Muscle layer of duodenum (tissue), 2 donors: Measurements from ENCODE around the gene PPFIA2.

Source experiments
- H3K27ac ChIP-seq: one replicate; pipeline ENCODE4 v1.7.0; 2013; ENCODE audit warnings: mild to moderate bottlenecking, low read length
- H3K27me3 ChIP-seq: one replicate; pipeline ENCODE4 v1.7.0; 2013; ENCODE audit warnings: low read depth, mild to moderate bottlenecking, control low read depth, low read length
- H3K36me3 ChIP-seq, 2 donors: one replicate each; pipeline ENCODE4 v1.7.0; 2013; ENCODE audit warnings: low read length in 2 of 2, control low read depth in 1 of 2, mild to moderate bottlenecking in 1 of 2; ENCODE audit not compliant: insufficient read depth in 2 of 2, control insufficient read depth in 1 of 2
- H3K4me1 ChIP-seq, 2 donors: one replicate each; pipeline ENCODE4 v1.7.0; 2013; ENCODE audit warnings: low read length in 2 of 2, mild to moderate bottlenecking in 2 of 2, control low read depth in 1 of 2, moderate library complexity in 1 of 2; ENCODE audit not compliant: insufficient read depth in 2 of 2, control insufficient read depth in 1 of 2
- H3K4me3 ChIP-seq, 2 donors: one replicate each; pipeline ENCODE4 v1.7.0; 2013; ENCODE audit warnings: low read length in 2 of 2, low read depth in 1 of 2, mild to moderate bottlenecking in 1 of 2
- H3K9me3 ChIP-seq, 2 donors: one replicate each; pipeline ENCODE4 v1.7.0; 2013; ENCODE audit warnings: low read length in 2 of 2, control low read depth in 1 of 2, mild to moderate bottlenecking in 1 of 2; ENCODE audit not compliant: control insufficient read depth in 1 of 2
- donor health status: healthy.

Gene PPFIA2

DNA sequence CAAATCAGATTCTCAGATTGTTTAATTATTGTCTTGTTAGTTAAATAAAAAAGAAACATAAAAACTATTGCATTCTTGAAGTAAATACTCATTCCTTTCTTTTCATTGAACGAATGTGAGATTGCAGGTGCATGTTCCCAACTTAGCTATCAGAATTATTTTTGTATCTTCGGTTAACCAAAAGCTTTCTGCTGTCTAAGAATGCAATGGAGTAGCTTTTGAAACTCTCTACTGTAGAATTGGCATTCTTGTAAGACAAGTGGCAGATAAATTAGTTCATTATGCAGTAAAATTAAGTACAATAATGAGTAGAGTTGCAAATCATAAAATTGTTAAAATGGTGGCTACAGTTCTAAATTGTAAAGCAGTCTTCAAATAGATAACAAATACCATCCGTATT lies 383.2 kb downstream of the PPFIA2 start:
- H3K27me3 ChIP-seq: no peaks in the 10 kb centered on the region
- no peak overlapping the region for H3K27ac ChIP-seq
- H3K9me3 ChIP-seq: no peaks in the 10 kb centered on the region
- H3K4me1 ChIP-seq: no peaks in the 10 kb centered on the region
- H3K4me3 ChIP-seq: no peak overlapping the region
- no peaks in the 10 kb centered on the region for H3K36me3 ChIP-seq

DNA sequence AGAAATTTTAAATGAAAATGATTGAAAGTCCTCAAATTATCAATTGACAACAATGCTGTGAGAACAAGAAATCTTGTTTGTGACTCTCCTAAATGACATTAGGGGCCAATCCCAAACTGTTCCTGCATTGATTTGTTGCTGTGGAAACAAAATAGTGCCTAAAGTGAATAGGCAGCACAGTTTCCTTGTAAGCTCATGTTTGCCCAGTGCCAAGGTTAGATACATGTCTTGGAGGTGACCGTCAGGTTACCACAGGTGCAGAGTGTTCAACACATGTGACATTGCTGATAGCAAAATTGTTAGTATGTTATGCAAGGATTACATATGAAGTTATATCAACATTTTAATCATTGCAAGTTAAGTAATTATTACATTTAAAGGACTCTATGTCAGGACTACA lies 388.7 kb downstream of the PPFIA2 start:
- Histone ChIP-seq H3K4me1 (no peaks in the 10 kb centered on the region), H3K36me3 (no peaks in the 10 kb centered on the region), H3K27ac (no peak overlapping the region), H3K9me3 (no peaks in the 10 kb centered on the region), H3K4me3 (no peak overlapping the region), H3K27me3 (no peaks in the 10 kb centered on the region)

DNA sequence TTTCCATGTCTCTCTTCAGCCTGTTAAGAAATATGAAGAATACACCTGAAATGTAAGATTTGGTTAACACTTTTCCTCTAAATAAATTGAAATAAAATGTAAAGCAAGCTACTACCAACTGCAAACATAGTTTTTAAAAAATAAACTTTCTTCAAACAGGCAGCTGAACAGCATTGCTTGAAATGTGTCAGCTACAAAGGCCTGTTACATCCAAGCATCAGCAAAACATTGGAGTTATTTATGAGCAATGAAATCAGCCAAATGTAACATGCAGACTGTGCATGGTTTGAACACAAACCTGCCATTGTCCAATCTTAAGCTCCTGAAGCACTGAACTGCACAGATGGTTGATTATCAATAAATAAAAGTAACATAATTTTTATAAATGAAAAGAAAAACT lies 390.0 kb downstream of the PPFIA2 start:
- Histone ChIP-seq H3K36me3 (no peaks in the 10 kb centered on the region), H3K4me1 (no peaks in the 10 kb centered on the region), H3K27ac (no peak overlapping the region), H3K27me3 (no peaks in the 10 kb centered on the region), H3K9me3 (no peaks in the 10 kb centered on the region), H3K4me3 (no peak overlapping the region)

DNA sequence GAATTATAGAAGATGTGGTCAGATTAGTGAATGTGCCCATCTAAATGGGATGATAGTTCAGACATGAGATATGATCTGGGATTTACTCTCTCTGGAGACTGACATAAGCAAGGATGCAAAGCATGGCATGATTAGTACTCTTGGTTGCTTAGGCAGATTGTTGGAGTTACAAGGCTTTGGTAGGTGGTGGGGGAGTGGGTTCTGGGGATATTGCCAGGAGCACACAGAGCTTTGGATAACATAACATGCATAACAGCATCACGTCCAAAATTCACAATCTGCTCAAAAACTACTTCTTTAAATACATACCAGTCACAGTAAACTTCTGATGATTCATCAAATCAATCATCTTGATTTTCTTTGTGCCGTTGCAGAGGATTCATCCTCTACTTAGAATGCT lies 393.9 kb downstream of the PPFIA2 start:
- Histone ChIP-seq H3K4me3 (no peak overlapping the region), H3K4me1 (no peaks in the 10 kb centered on the region), H3K27me3 (no peaks in the 10 kb centered on the region), H3K9me3 (no peaks in the 10 kb centered on the region), H3K27ac (no peak overlapping the region), H3K36me3 (no peaks in the 10 kb centered on the region)

DNA sequence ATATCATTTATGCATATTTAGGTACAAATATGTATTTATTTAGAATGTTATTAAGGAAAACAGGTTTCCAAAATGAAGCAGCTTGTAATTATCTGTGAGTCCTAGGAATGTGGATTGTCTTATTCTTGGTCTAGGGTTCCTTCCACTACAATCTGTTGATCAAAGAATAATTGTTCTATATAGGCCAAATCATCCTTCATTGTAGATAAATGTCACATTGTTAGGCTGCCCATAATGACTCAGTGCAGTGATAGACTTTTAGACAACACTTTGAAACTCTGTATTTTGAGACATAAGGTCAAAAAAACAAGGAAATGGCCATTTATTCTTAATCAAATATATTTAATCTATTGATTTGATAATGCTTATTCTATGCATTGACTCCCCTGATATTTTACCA lies 398.2 kb downstream of the PPFIA2 start:
- Histone ChIP-seq H3K4me1 (no peaks in the 10 kb centered on the region), H3K27me3 (no peaks in the 10 kb centered on the region), H3K36me3 (no peaks in the 10 kb centered on the region), H3K9me3 (no peaks in the 10 kb centered on the region), H3K4me3 (no peak overlapping the region), H3K27ac (no peak overlapping the region)

DNA sequence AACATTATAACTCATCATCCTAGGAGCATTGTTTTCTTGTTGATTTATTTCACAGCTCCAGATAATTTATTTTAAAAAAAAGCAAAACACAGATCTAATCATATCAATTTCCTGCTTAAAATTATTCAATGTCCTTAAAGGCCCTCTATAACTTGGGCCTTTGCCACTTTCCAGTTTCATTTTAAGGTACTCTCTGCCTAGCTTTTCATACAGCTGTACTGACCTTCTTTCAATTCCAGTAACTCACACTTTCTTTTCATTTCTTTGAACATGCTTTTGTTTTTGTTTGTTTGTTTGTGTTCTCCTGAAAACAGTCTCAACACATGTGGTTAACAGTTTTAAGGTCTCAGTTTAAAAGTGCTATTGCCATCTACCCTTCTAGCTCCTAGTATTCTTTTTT lies 399.4 kb downstream of the PPFIA2 start:
- Histone ChIP-seq H3K27ac (no peak overlapping the region), H3K27me3 (no peaks in the 10 kb centered on the region), H3K36me3 (no peaks in the 10 kb centered on the region), H3K9me3 (no peaks in the 10 kb centered on the region), H3K4me1 (no peaks in the 10 kb centered on the region), H3K4me3 (no peak overlapping the region)

DNA sequence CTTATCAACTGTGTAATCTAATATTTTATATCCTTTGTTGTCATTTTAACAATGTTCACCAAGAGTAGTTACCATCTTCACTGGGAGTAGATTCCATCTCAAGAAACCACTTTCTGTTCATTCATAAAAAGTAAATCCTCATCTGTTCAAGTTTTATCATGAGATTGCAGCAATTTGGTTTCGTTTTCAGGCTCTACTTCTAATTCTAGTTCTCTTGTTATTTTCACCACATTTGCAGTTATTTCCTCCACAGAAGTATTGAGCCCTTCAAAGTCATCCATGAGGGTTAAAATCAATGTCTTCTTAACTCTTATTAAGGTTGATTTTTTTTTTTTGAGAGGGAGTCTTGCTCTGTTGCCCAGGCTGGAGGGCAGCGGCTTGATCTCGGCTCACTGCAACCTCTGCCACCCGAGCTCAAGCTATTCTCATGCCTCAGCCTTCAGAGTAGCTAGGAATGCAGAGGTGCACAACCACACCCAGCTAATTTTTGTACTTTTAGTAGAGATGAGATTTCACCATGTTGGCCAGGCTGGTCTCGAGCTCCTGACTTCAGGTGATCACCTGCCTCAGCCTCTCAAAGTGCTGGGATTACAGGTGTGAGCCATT lies 404.7 kb downstream of the PPFIA2 start:
- no peaks in the 10 kb centered on the region for H3K27me3 ChIP-seq
- H3K27ac ChIP-seq: no peak overlapping the region
- no peak overlapping the region for H3K4me3 ChIP-seq
- H3K4me1 ChIP-seq: no peaks in the 10 kb centered on the region
- no peaks in the 10 kb centered on the region for H3K9me3 ChIP-seq
- H3K36me3 ChIP-seq: no peaks in the 10 kb centered on the region

DNA sequence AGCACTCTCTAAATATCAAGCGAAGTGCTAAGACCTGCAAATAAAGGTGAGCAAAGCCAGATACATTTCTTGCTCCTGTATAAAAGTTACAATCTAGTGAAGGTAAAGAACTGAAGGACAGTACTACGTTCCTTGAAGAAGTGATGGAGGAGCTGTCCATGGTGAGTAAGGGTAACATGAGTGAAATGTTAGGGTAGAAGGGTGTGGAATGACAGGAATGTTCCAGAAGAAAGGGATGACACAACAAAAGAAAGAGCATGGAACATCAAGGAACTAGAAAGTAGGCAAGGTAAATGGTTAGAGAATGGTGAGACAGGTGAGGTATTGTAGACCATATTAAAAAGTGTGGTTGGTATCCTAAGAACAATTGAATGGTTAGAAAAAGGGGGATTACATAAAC lies 408.8 kb downstream of the PPFIA2 start:
- no peak overlapping the region for H3K27ac ChIP-seq

DNA sequence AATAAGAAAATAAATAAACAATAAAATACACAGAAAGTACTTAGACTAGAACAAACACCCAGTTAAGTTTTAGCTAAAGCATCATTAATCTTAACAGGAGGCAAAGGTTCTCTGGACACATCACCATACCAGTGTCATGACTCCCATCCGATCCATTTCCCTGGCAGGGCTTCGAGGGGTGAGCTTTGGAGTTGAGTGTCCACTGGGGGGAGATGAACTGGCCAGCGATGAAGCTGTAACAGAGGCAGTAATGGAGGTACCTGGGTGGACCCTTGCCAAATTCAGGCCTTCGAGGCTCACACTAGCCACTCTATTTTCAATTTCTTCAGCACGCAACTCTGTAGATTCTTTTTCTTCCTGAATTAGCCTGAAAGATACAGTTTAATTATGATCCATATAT lies 411.7 kb downstream of the PPFIA2 start:
- Histone ChIP-seq H3K4me1 (no peaks in the 10 kb centered on the region), H3K27me3 (no peaks in the 10 kb centered on the region), H3K4me3 (no peak overlapping the region), H3K27ac (no peak overlapping the region), H3K36me3 (no peaks in the 10 kb centered on the region), H3K9me3 (no peaks in the 10 kb centered on the region)

More for the DNA sequence above, 408.8 kb downstream of the PPFIA2 start:
- Histone ChIP-seq H3K4me1 (no peaks in the 10 kb centered on the region), H3K27me3 (no peaks in the 10 kb centered on the region), H3K36me3 (no peaks in the 10 kb centered on the region), H3K4me3 (no peak overlapping the region), H3K9me3 (no peaks in the 10 kb centered on the region)

DNA sequence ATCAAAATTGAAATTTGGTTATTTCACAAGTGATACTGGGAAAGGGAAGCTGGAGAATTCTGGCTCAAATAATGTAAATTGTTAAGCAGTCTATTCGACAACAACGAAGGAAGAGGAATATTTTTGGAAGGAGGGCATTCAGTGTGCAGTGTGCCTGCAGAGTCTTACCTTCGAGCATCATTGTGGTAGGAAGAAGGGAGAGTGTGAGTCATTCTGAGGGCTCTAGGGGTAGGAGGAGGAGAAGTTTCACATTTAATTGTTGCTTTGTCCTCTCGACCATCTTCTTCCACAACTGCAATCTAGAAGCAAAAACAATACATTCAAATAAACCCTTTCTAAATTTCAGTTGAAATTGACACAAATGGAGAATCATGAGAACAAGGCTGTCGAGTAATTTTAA lies 418.2 kb downstream of the PPFIA2 start:
- Histone ChIP-seq H3K27ac (no peak overlapping the region), H3K27me3 (no peaks in the 10 kb centered on the region), H3K4me1 (no peaks in the 10 kb centered on the region), H3K9me3 (no peaks in the 10 kb centered on the region), H3K4me3 (no peak overlapping the region), H3K36me3 (no peaks in the 10 kb centered on the region)

DNA sequence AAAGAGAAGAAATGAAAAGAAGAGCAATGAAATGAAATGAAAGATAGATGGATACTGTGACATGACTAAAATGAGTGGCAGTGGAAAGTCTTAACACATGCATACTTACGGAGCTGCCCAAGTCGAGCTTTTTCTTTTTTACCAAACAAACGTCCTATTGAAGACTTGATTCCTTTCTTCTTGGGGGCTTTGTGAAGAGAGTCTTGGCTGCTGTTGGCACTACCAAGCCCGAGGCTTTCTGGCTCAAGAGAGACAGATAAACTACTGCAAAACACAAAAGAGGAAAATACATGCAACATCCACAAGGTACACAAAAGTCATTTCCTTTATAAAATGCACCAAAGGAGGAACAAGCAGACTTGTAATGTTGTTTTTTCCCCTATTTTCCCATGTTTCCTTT lies 420.1 kb downstream of the PPFIA2 start:
- no peak overlapping the region for H3K27ac ChIP-seq
- H3K9me3 ChIP-seq: no peaks in the 10 kb centered on the region
- no peaks in the 10 kb centered on the region for H3K36me3 ChIP-seq
- no peak overlapping the region for H3K4me3 ChIP-seq
- no peaks in the 10 kb centered on the region for H3K4me1 ChIP-seq
- H3K27me3 ChIP-seq: no peaks in the 10 kb centered on the region

DNA sequence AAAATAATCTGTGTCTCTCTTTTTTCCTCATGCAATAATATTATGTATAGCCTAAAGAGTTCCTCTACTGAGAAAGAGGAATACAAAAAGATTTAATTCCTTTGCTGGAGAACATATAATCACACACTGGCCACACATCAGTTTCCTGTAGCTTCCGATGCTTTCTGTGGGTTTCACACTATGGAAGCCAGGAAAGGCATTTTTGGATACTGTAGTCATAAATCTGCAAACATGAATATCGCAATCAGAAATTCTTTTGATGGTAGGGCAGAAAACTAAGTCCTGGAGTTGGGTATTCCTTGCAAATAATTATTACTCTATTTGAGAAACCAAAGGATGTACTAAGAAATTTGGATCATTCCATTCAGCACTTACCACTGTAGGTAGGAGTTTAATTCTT lies 421.3 kb downstream of the PPFIA2 start:
- Histone ChIP-seq H3K36me3 (no peaks in the 10 kb centered on the region), H3K9me3 (no peaks in the 10 kb centered on the region), H3K27me3 (no peaks in the 10 kb centered on the region), H3K27ac (no peak overlapping the region), H3K4me3 (no peak overlapping the region), H3K4me1 (no peaks in the 10 kb centered on the region)
